Mesendoderm (in vitro differentiated cells): Measurements from ENCODE around the gene PEPD.

Experiments
- DNase-seq: peaks from one replicate; pipeline ENCODE4 v3.0.0; 2013
- H2AK5ac ChIP-seq: 2 replicates; pipeline ENCODE4 v1.6.1; 2013; ENCODE audit warnings: low read length, inconsistent platforms
- H2BK120ac ChIP-seq: 2 replicates; pipeline ENCODE4 v1.6.1; 2013; ENCODE audit warnings: low read depth, mild to moderate bottlenecking, low read length, moderate library complexity, mixed read lengths
- H2BK15ac ChIP-seq: replicated peaks from 2 replicates; pipeline ENCODE4 v1.6.1; 2013; ENCODE audit warnings: low read depth, mild to moderate bottlenecking, moderate library complexity
- H2BK5ac ChIP-seq: 2 replicates; pipeline ENCODE4 v1.6.1; 2013; ENCODE audit warnings: low read length, inconsistent platforms
- H3K18ac ChIP-seq: 2 replicates; pipeline ENCODE4 v1.6.1; 2013; ENCODE audit warnings: mild to moderate bottlenecking, low read length, mixed read lengths
- H3K23ac ChIP-seq: one replicate; pipeline ENCODE4 v1.6.1; 2013; ENCODE audit warnings: low read length
- H3K27ac ChIP-seq: 2 replicates; pipeline ENCODE4 v1.5.1; 2013; ENCODE audit warnings: low read depth, mild to moderate bottlenecking, inconsistent platforms, low read length, moderate library complexity
- H3K27me3 ChIP-seq: 2 replicates; pipeline ENCODE4 v1.6.1; 2013; ENCODE audit warnings: low read length, control low read depth, mild to moderate bottlenecking, inconsistent platforms; ENCODE audit not compliant: insufficient read depth, poor library complexity
- H3K36me3 ChIP-seq: 2 replicates; pipeline ENCODE4 v1.6.1; 2013; ENCODE audit warnings: low read length, inconsistent platforms; ENCODE audit not compliant: control insufficient read depth, insufficient read depth
- H3K4ac ChIP-seq: one replicate; pipeline ENCODE4 v1.6.1; 2013; ENCODE audit warnings: low read depth, mild to moderate bottlenecking, low read length, moderate library complexity
- H3K4me1 ChIP-seq: 2 replicates; pipeline ENCODE4 v1.6.1; 2013; ENCODE audit warnings: low read depth, low read length, inconsistent platforms; ENCODE audit not compliant: control insufficient read depth
- H3K4me2 ChIP-seq: 2 replicates; pipeline ENCODE4 v1.6.1; 2013; ENCODE audit warnings: low read length
- H3K4me3 ChIP-seq: 2 replicates; pipeline ENCODE4 v1.5.1; 2013; ENCODE audit warnings: mild to moderate bottlenecking, low read length
- H3K56ac ChIP-seq: one replicate; pipeline ENCODE4 v1.6.1; 2013; ENCODE audit warnings: low read length
- H3K79me1 ChIP-seq: 2 replicates; pipeline ENCODE4 v1.6.1; 2013; ENCODE audit warnings: low read length, inconsistent platforms
- H3K79me2 ChIP-seq: 2 replicates; pipeline ENCODE4 v1.6.1; 2013; ENCODE audit warnings: mild to moderate bottlenecking, low read length; ENCODE audit not compliant: control insufficient read depth, insufficient read depth
- H3K9ac ChIP-seq: 2 replicates; pipeline ENCODE4 v1.6.1; 2013; ENCODE audit warnings: low read length, inconsistent platforms
- H4K5ac ChIP-seq: one replicate; pipeline ENCODE4 v1.6.1; 2013; ENCODE audit warnings: low read length
- H4K8ac ChIP-seq: one replicate; pipeline ENCODE4 v1.6.1; 2013; ENCODE audit warnings: low read depth, mild to moderate bottlenecking, control low read depth, low read length, moderate library complexity
- WGBS: extraction: QIAGEN DNeasy Blood & Tissue Kit; methylation state at CpG from one replicate; pipeline ENCODE4 v1.1.7; 2013; ENCODE audit warnings: low lambda C conversion rate, missing lambda C conversion rate; ENCODE audit not compliant: insufficient coverage; ENCODE audit errors: extremely low coverage; 5-methylcytosine and 5-hydroxymethylcytosine counted together

Gene PEPD

GRCh38 chr19:33510462-33511194 lies 11.0 kb downstream of the PEPD start:
- Histone ChIP-seq H2AK5ac (no peak overlapping the region), H4K5ac (no peak overlapping the region), H3K56ac (no peak overlapping the region), H3K27me3 (no peaks in the 10 kb centered on the region), H3K9ac (no peak overlapping the region), H3K18ac (no peak overlapping the region), H3K4ac (no peak overlapping the region), H2BK5ac (no peak overlapping the region), H3K4me3 (no peak overlapping the region), H2BK15ac (no peak overlapping the region), H3K4me2 (no peak overlapping the region), H2BK120ac (no peak overlapping the region), H3K23ac (no peak overlapping the region), H3K4me1 (no peaks in the 10 kb centered on the region), H4K8ac (no peak overlapping the region), H3K27ac (no peak overlapping the region), H3K79me2 (peaks cover 4% of the 10 kb centered on the region), H3K36me3 (no peaks in the 10 kb centered on the region), H3K79me1 (peaks cover 6% of the 10 kb centered on the region)
- no peak for DNase-seq
- no CpG with 5 or more reads among the region's 11 CpGs for WGBS

GRCh38 chr19:33509774-33510173 lies 11.8 kb downstream of the PEPD start:
- no peak overlapping the region for H3K4me3 ChIP-seq
- no peak overlapping the region for H2BK15ac ChIP-seq
- H4K8ac ChIP-seq, result no peak overlapping the region
- H3K9ac ChIP-seq, result no peak overlapping the region
- no peak for DNase-seq
- H2BK5ac ChIP-seq, result no peak overlapping the region
- no peak overlapping the region for H2BK120ac ChIP-seq
- WGBS, result no CpG with 5 or more reads among the region's 15 CpGs
- no peak overlapping the region for H3K56ac ChIP-seq
- no peaks in the 10 kb centered on the region for H3K36me3 ChIP-seq
- H3K4me2 ChIP-seq, result no peak overlapping the region
- H4K5ac ChIP-seq, result no peak overlapping the region
- H3K18ac ChIP-seq, result no peak overlapping the region
- H3K4ac ChIP-seq, result no peak overlapping the region
- H3K27ac ChIP-seq, result no peak overlapping the region
- no peak overlapping the region for H2AK5ac ChIP-seq
- peaks cover 6% of the 10 kb centered on the region for H3K79me1 ChIP-seq
- H3K27me3 ChIP-seq, result no peaks in the 10 kb centered on the region
- no peak overlapping the region for H3K23ac ChIP-seq
- no peaks in the 10 kb centered on the region for H3K4me1 ChIP-seq
- no peaks in the 10 kb centered on the region for H3K79me2 ChIP-seq

- no peak overlapping the region for H2AK5ac ChIP-seq
- no peak for DNase-seq
- no peak overlapping the region for H2BK5ac ChIP-seq
- H3K79me1 ChIP-seq, result peaks cover 6% of the 10 kb centered on the region
- no peak overlapping the region for H3K4me3 ChIP-seq
- no peaks in the 10 kb centered on the region for H3K4me1 ChIP-seq
- H3K36me3 ChIP-seq, result no peaks in the 10 kb centered on the region
- H4K5ac ChIP-seq, result no peak overlapping the region
- no peak overlapping the region for H3K4me2 ChIP-seq
- no peak overlapping the region for H4K8ac ChIP-seq
- H3K4ac ChIP-seq, result no peak overlapping the region
- H3K9ac ChIP-seq, result no peak overlapping the region
- no peak overlapping the region for H3K56ac ChIP-seq
- no CpG with 5 or more reads among the region's 12 CpGs for WGBS
- H2BK15ac ChIP-seq, result no peak overlapping the region
- no peak overlapping the region for H3K18ac ChIP-seq
- no peak overlapping the region for H2BK120ac ChIP-seq
- no peak overlapping the region for H3K27ac ChIP-seq
- no peak overlapping the region for H3K23ac ChIP-seq
- H3K79me2 ChIP-seq, result no peaks in the 10 kb centered on the region
- no peaks in the 10 kb centered on the region for H3K27me3 ChIP-seq
Measured at GRCh38 chr19:33508941-33509614, 12.5 kb downstream of the PEPD start.

GRCh38 chr19:33508431-33508830 lies 13.2 kb downstream of the PEPD start:
- Histone ChIP-seq H3K23ac (no peak overlapping the region), H2AK5ac (no peak overlapping the region), H3K27me3 (no peaks in the 10 kb centered on the region), H3K79me2 (no peaks in the 10 kb centered on the region), H2BK15ac (no peak overlapping the region), H3K36me3 (no peaks in the 10 kb centered on the region), H4K5ac (no peak overlapping the region), H3K56ac (no peak overlapping the region), H4K8ac (no peak overlapping the region), H3K4me1 (no peaks in the 10 kb centered on the region), H3K4ac (no peak overlapping the region), H3K27ac (no peak overlapping the region), H3K79me1 (peaks cover 6% of the 10 kb centered on the region), H3K4me2 (no peak overlapping the region), H3K18ac (no peak overlapping the region), H2BK120ac (no peak overlapping the region), H3K9ac (no peak overlapping the region), H3K4me3 (no peak overlapping the region), H2BK5ac (no peak overlapping the region)
- no CpG with 5 or more reads among the region's 12 CpGs for WGBS
- no peak for DNase-seq

GRCh38 chr19:33508009-33508408 lies 13.6 kb downstream of the PEPD start:
- Histone ChIP-seq H3K56ac (no peak overlapping the region), H3K23ac (no peak overlapping the region), H3K4me2 (no peak overlapping the region), H3K4me3 (no peak overlapping the region), H2BK120ac (no peak overlapping the region), H2BK5ac (no peak overlapping the region), H3K36me3 (no peaks in the 10 kb centered on the region), H3K4ac (no peak overlapping the region), H2AK5ac (no peak overlapping the region), H3K79me1 (peaks cover 3% of the 10 kb centered on the region), H2BK15ac (no peak overlapping the region), H3K4me1 (no peaks in the 10 kb centered on the region), H4K8ac (no peak overlapping the region), H3K79me2 (no peaks in the 10 kb centered on the region), H4K5ac (no peak overlapping the region), H3K27me3 (no peaks in the 10 kb centered on the region), H3K9ac (no peak overlapping the region), H3K27ac (no peak overlapping the region), H3K18ac (no peak overlapping the region)
- no CpG with 5 or more reads among the region's 7 CpGs for WGBS
- no peak for DNase-seq
